ENCODE data around the gene CHIA. TPM values are rescaled to one million over a fixed set of nuclear protein-coding genes. Genes with fewer than 3 reads are reported as not detected.

The CHIA gene
- total and polyA plus RNA-seq, 2 of the 13 experiments (the other 11 are each of a cell fraction or from before 2014, with no cell fraction given) = not detected

- TF ChIP-seq TAF15 (IDR thresholded peaks at IDR 0.05; ENCODE audit: low read depth, low read length, poor library complexity, severe bottlenecking) = no peak
- no peak for TF ChIP-seq ZNF775 (CRISPR knock-in tag; IDR thresholded peaks at IDR 0.05; ENCODE audit: borderline replicate concordance)
Observed at GRCh38 chr1:111346089-111346885, 55.6 kb downstream of the CHIA start (continued).

GRCh38 chr1:111347026-111347425, 56.4 kb downstream of the CHIA start:
- H3K79me2 ChIP-seq (ENCODE audit: insufficient read depth, low read length) = no peaks in the 10 kb centered on the region
- no peaks in the 10 kb centered on the region for H3K36me3 ChIP-seq (replicated peaks in 1 of 2; ENCODE audit: control insufficient read depth in 1 of 2, insufficient read depth in 2 of 2, low read length in 2 of 2)
- H3K27me3 ChIP-seq (ENCODE audit: control insufficient read depth in 1 of 2, insufficient read depth in 2 of 2, low read length in 2 of 2) = no peaks in the 10 kb centered on the region; a peak in 1 of 5 replicates
- no peak for FAIRE-seq
- H3K9ac ChIP-seq (ENCODE audit: insufficient read depth, low read depth, low read length) = 0 out of 2 replicates have a peak overlapping the region, but pooled peaks have one; percentile 67
- POLR2A ChIA-PET = interaction anchor here (1.2 to 1.4 kb wide), 4 partner anchors 12 to 119 kb away, joined by 3 to 8 read pairs (median 5); no protein-coding TSS in a partner anchor
- in situ Hi-C loops (cut with HindIII; ENCODE audit: extremely low pct_ligation_motif_present, low pct_unique_long_range_greater_than_20kb) (no loop called here), intact Hi-C loops (cut with micrococcal nuclease; ENCODE audit: unreplicated experiment) (loop anchor here (5.0 kb wide), 1 partner anchor 125 kb away; no protein-coding TSS in a partner anchor)
- H3K4me2 ChIP-seq (ENCODE audit: low read depth, low read length) = 0 out of 2 replicates have a peak overlapping the region, but pooled peaks have one; percentile 95
- no peaks in the 10 kb centered on the region for H3K9me3 ChIP-seq (ENCODE audit: low read length)
- no peak overlapping the region for H3K27ac ChIP-seq (ENCODE audit: extremely low read length, insufficient read depth, low read length)
- H3K4me3 ChIP-seq (replicated peaks in 1 of 3; ENCODE audit: insufficient read depth in 1 of 3, low read depth in 2 of 3, low read length in 3 of 3) = no peak overlapping the region; a peak in 1 of 6 replicates
- no TSS peak for BruUV-seq (replicated peaks)
- 88% methylated on average over 6 of the region's 6 CpGs for WGBS (ENCODE audit: low lambda C conversion rate)
- TF ChIP-seq ZNF749 (CRISPR knock-in tag; IDR thresholded peaks at IDR 0.05; ENCODE audit: borderline replicate concordance) = no peak
- no peak for TF ChIP-seq CCDC6 (CRISPR knock-in tag; IDR thresholded peaks at IDR 0.05)
- TF ChIP-seq ZNF513 (CRISPR knock-in tag; conservative IDR thresholded peaks at IDR 0.05) = no peak
- TF ChIP-seq GPN1 (CRISPR knock-in tag; IDR thresholded peaks at IDR 0.05; ENCODE audit: borderline replicate concordance) = no peak
- TF ChIP-seq ZNF639 (CRISPR knock-in tag; conservative IDR thresholded peaks at IDR 0.05) = no peak
- TF ChIP-seq PAF1 (CRISPR knock-in tag; IDR thresholded peaks at IDR 0.05) = no peak
- no peak for TF ChIP-seq ZNF431 (CRISPR knock-in tag; IDR thresholded peaks at IDR 0.05; ENCODE audit: borderline replicate concordance, low read depth)
- no peak for TF ChIP-seq NCOA5 (CRISPR knock-in tag; IDR thresholded peaks at IDR 0.05)
- no peak for TF ChIP-seq MLLT10 (CRISPR knock-in tag; IDR thresholded peaks at IDR 0.05)
- TF ChIP-seq DNMT1 (CRISPR knock-in tag; IDR thresholded peaks at IDR 0.05) = no peak
- no peak for TF ChIP-seq ZNF703 (CRISPR knock-in tag; IDR thresholded peaks at IDR 0.05; ENCODE audit: borderline replicate concordance)
- no peak for TF ChIP-seq ZNF614 (CRISPR knock-in tag; IDR thresholded peaks at IDR 0.05; ENCODE audit: borderline replicate concordance)
- no peak for TF ChIP-seq HNRNPLL (IDR thresholded peaks at IDR 0.05; ENCODE audit: low read depth, low read length, poor library complexity, severe bottlenecking)
- TF ChIP-seq ZNF75D (CRISPR knock-in tag; IDR thresholded peaks at IDR 0.05; ENCODE audit: borderline replicate concordance) = no peak
- no peak for TF ChIP-seq HOXA5 (CRISPR knock-in tag; IDR thresholded peaks at IDR 0.05)
- TF ChIP-seq POLR2A (IDR thresholded peaks at IDR 0.05; ENCODE audit: insufficient read depth in 1 of 2, low read depth in 2 of 2, low read length in 2 of 2) = no peak
- no peak for DNase-seq (ENCODE audit: low spot score)
- peaks cover 24% of the 10 kb centered on the region for H3K4me1 ChIP-seq (ENCODE audit: insufficient read depth, low read length)
- CTCF ChIA-PET (ENCODE audit: low intra/inter-chr PET ratio, low total read pairs) = no interaction called here
- no peaks in the 10 kb centered on the region for H4K20me1 ChIP-seq (ENCODE audit: insufficient read depth, low read length)
- no peak overlapping the region for H2AFZ ChIP-seq (ENCODE audit: low read length)
- no peak for ATAC-seq

All from HepG2 (cell line).